ENCODE measurements around the gene BEAN1.

- no peak for TF ChIP-seq POLR2AphosphoS5 (IDR thresholded peaks at IDR 0.05)
- no peak for TF ChIP-seq CTCF (IDR thresholded peaks at IDR 0.05)
Measured at GRCh38 chr16:66503612-66504011, 76.5 kb downstream of the BEAN1 start.
